ENCODE measurements around the gene CLPTM1L. TPM values are rescaled to one million over a fixed set of nuclear protein-coding genes. Genes with fewer than 3 reads are reported as not detected.

Gene CLPTM1L
- total and polyA plus RNA-seq, 7 donors = 33.1 to 90.5 (median 52.5) TPM

DNA sequence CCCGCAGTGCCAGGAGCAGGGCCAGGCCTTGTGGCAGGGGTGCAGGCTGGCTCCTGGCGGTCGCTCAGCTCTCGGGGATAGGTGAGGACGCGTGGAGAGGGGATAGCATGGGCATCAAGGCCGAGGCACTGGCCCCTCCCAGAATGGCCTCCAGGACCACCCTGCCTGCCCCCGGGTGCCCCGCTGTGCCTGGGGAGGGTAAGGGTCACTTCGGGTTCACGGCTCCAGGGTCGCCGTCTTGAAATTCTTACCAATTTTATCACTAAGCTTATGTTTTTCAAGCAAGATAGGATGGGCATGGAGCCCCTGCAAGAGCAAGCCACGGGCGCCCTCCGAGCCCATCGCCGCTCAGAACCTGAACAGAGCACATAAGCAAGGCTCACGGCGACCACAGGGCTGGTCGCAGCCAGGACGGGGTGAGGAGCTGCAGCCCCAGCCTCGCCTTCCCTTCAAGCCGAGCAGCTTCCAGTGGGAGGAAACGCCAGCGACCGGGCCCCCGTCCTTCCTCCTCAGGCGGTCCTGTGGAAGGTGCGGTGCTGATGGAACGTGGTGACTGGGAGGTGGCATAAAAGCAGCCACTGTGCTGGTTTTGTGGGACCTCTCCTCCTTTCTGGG lies 14.2 kb upstream of the CLPTM1L start:
- WGBS, 2 donors = 77 to 83% methylated on average over 31 of the region's 31 CpGs
- DNase-seq = no peak
- Histone ChIP-seq H3K4me1 (no peaks in the 10 kb centered on the region), H3K4me3 (no peak overlapping the region), H3K27me3 (peaks cover 3 to 70% (median 36%) of the 10 kb centered on the region in 3 donors), H3K9me3 (no peaks in the 10 kb centered on the region), H3K27ac (no peak overlapping the region), H3K36me3 (no peaks in the 10 kb centered on the region)
- intact Hi-C loops (cut with DNase I) = no loop called here
- TF ChIP-seq EP300 (IDR thresholded peaks at IDR 0.05) (no peak), POLR2AphosphoS5 (IDR thresholded peaks at IDR 0.05) (no peak)

DNA sequence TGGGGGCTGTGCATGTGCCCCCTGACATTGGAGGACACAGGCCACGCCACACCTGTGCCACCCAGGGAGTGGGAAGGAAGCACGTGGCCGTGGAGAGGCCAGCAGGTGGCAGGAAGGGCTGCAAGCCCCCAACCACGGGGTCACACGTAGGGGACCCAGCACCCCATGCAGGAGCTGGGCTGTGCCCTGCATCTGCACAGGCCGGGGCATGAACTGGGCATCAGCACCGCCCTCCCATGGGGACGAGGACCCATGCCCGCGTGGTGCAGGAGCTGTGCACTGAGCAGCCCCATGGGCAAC lies 13.8 kb upstream of the CLPTM1L start:
- H3K36me3 ChIP-seq = no peaks in the 10 kb centered on the region
- no peak for DNase-seq
- H3K27me3 ChIP-seq = peaks cover 3 to 65% (median 36%) of the 10 kb centered on the region in 3 donors
- H3K27ac ChIP-seq = no peak overlapping the region
- H3K9me3 ChIP-seq = no peaks in the 10 kb centered on the region
- no peaks in the 10 kb centered on the region for H3K4me1 ChIP-seq
- WGBS, 2 donors = 74 to 80% methylated on average over 10 of the region's 10 CpGs
- intact Hi-C loops (cut with DNase I) = no loop called here
- H3K4me3 ChIP-seq = no peak overlapping the region
- TF ChIP-seq POLR2AphosphoS5 (IDR thresholded peaks at IDR 0.05) (no peak), POLR2A (IDR thresholded peaks at IDR 0.05) (no peak), EP300 (IDR thresholded peaks at IDR 0.05) (no peak)
- TF ChIP-seq, protein P1, sequence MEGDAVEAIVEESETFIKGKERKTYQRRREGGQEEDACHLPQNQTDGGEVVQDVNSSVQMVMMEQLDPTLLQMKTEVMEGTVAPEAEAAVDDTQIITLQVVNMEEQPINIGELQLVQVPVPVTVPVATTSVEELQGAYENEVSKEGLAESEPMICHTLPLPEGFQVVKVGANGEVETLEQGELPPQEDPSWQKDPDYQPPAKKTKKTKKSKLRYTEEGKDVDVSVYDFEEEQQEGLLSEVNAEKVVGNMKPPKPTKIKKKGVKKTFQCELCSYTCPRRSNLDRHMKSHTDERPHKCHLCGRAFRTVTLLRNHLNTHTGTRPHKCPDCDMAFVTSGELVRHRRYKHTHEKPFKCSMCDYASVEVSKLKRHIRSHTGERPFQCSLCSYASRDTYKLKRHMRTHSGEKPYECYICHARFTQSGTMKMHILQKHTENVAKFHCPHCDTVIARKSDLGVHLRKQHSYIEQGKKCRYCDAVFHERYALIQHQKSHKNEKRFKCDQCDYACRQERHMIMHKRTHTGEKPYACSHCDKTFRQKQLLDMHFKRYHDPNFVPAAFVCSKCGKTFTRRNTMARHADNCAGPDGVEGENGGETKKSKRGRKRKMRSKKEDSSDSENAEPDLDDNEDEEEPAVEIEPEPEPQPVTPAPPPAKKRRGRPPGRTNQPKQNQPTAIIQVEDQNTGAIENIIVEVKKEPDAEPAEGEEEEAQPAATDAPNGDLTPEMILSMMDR (IDR thresholded peaks at IDR 0.05) = no peak

DNA sequence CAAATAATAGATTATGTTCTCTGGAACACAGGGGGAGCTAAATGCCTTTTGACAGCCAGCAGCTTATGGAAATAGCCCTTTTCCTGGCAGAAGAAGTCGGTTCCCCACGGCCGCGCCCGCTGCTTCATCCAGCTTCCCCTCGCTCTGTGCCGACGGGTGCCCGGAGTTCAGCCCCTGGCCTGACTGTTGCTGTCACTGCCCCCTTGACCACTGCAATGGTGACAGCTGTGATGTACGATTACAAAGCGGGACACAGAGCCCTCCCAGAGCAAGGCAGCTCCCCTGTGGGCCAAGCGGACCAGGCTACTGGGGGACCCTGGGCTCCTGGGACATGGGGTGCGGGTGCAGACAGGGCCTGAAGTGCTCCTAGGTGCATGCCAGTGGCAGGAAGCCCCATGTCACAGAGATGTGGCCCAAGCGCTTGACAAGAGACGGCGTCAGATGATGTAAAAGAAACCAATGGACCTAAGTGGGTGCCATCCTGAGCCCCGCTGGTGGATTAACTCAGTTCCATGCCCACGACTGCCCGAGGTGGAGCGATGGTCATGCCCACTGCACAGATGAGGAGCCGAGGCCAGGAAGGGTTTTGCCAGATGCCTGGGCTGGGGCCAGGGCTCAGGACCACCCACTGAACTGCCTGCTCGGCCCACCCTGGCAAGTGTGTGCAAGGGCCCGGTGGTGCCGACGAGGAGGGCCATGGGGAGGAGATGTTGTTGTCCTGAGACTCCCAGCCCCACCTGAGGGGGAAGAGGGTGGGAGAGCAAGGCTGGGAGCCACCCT lies 13.2 kb upstream of the CLPTM1L start:
- Histone ChIP-seq H3K9me3 (no peaks in the 10 kb centered on the region), H3K4me3 (no peak overlapping the region), H3K27ac (no peak overlapping the region), H3K27me3 (peaks cover 3 to 60% (median 36%) of the 10 kb centered on the region in 3 donors), H3K36me3 (no peaks in the 10 kb centered on the region), H3K4me1 (no peaks in the 10 kb centered on the region)
- WGBS, 2 donors = 90 to 91% methylated on average over 25 of the region's 25 CpGs
- intact Hi-C loops (cut with DNase I) = no loop called here
- TF ChIP-seq POLR2A (IDR thresholded peaks at IDR 0.05) (no peak), POLR2AphosphoS5 (IDR thresholded peaks at IDR 0.05) (no peak), EP300 (IDR thresholded peaks at IDR 0.05) (no peak)
- TF ChIP-seq, protein P1 (IDR thresholded peaks at IDR 0.05) = no peak
- DNase-seq = no peak

DNA sequence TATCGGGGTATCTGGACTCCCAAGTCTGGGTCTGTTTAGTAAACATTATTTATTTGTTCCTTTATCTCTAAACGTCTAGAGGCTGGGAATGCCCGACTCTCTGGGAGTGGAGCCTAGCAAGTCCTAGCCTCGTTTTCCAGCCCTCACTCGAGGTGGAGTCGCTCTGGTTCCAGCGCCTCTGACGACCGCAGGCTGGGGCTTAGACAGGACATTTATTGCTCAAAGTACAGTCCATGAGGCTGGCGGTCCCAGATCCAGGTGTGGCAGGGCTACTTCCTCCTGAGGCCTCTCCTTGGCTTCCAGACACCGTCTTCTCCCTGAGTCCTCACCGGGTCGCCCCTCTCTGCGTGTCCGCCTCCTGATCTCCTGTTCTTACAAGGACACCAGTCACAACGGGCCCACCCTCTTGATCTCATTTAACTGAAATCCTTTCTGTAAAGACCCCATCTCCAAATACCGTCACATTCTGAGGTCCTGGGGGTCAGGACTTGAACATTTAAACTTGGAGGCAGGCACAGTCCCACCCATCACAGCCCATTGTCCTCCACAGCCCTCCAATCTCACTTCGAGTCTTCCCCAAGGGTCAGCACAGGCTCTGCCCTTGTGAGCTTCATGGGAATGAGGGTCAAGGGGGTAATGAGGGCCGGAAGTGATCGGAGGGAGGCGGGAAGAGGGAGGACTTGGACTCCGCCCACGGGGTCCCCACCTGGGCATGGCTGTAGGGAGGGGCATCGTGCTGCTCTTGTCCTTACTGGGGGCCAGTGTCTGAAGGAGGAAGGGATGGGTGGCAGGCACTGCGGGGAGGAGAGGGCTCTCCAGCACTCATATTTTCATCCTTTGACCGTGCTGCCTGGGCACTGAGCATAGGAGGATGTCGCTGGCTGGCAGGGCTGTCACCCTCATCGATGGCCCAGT lies 12.2 kb upstream of the CLPTM1L start:
- WGBS, 2 donors = 49 to 68% methylated on average over 28 of the region's 28 CpGs
- no peak for DNase-seq
- peaks cover 3 to 50% (median 34%) of the 10 kb centered on the region in 3 donors for H3K27me3 ChIP-seq
- H3K4me1 ChIP-seq = no peaks in the 10 kb centered on the region
- TF ChIP-seq POLR2AphosphoS5 (IDR thresholded peaks at IDR 0.05) = no peak
- TF ChIP-seq POLR2A (IDR thresholded peaks at IDR 0.05) = no peak
- TF ChIP-seq, protein P1 (IDR thresholded peaks at IDR 0.05) = no peak
- no peak for TF ChIP-seq EP300 (IDR thresholded peaks at IDR 0.05)
- no peaks in the 10 kb centered on the region for H3K9me3 ChIP-seq
- H3K36me3 ChIP-seq = no peaks in the 10 kb centered on the region
- no peak overlapping the region for H3K4me3 ChIP-seq
- H3K27ac ChIP-seq = no peak overlapping the region
- intact Hi-C loops (cut with DNase I) = no loop called here

DNA sequence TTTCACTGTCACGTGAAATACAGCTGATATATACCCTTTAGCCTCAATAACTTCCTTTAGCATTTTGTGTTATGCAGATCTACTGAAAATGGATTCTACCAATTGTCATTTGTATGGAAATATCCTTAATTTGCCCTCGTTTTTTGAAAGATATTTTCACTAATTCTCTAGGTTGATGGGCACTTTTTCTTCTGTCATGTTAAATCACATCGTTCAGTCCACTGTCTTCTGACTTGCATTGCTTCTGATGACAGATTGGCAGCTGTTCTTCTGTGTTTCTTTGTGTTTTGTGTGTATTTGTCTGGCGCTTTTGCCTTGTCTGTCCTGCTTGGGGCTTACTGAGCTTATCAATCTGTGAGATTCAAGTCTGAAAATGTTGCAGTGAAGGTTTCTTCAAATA lies 9.7 kb upstream of the CLPTM1L start:
- H3K27me3 ChIP-seq = peaks cover 3 to 26% (median 22%) of the 10 kb centered on the region in 3 donors
- no peak for DNase-seq
- H3K4me3 ChIP-seq = no peak overlapping the region
- H3K27ac ChIP-seq = no peak overlapping the region
- intact Hi-C loops (cut with DNase I) = no loop called here
- H3K36me3 ChIP-seq = no peaks in the 10 kb centered on the region
- H3K9me3 ChIP-seq = no peaks in the 10 kb centered on the region
- TF ChIP-seq POLR2A (IDR thresholded peaks at IDR 0.05) = no peak
- TF ChIP-seq, protein P1 (IDR thresholded peaks at IDR 0.05) = no peak
- no peak for TF ChIP-seq POLR2AphosphoS5 (IDR thresholded peaks at IDR 0.05)
- no peak for TF ChIP-seq EP300 (IDR thresholded peaks at IDR 0.05)
- WGBS, 2 donors = 32 to 42% methylated on average over 4 of the region's 4 CpGs
- H3K4me1 ChIP-seq = no peaks in the 10 kb centered on the region

Measured in sigmoid colon (tissue), 7 donors.